PC-3 (cell line): ENCODE data around the gene RSF1. TPM values are rescaled to one million over a fixed set of nuclear protein-coding genes. Genes with fewer than 3 reads are reported as not detected.

Experiments
- ATAC-seq: fragments of 200-7000 bp; cut with Tn5 transposase; 2 replicates; pipeline ENCODE4 v1.9.1; 2020; ENCODE audit warnings: mild to moderate bottlenecking, moderate library complexity
- BruUV-seq: library from RNA; stranded (reverse); fragments of 400-500 nt; replicated peaks from 2 replicates; lab custom pipeline; 2021; lab: Mats Ljungman, UMichigan
- CTCF ChIA-PET: fragments of 300-600 bp; sonication (Branson Sonifier 250); formaldehyde crosslinking; loops from one replicate; lab custom pipeline; 2022; ENCODE audit warnings: antibody characterized with exemption; lab: Charles Lee
- POLR2A ChIA-PET: fragments of 300-600 bp; sonication (Branson Sonifier 250); formaldehyde crosslinking; loops from one replicate; lab custom pipeline; 2022; ENCODE audit warnings: antibody characterized with exemption; ENCODE audit not compliant: unreplicated experiment; lab: Charles Lee
- DNase-seq: peaks from one replicate; pipeline ENCODE4 v3.0.0-alpha.2; 2015
- H2AFZ ChIP-seq: fragments of 300-600 bp; sonication (generic); 2 replicates; pipeline ENCODE4 v1.6.0; 2016; ENCODE audit warnings: antibody characterized with exemption, low read length
- H3F3A ChIP-seq: fragments of 300-600 bp; sonication (generic); one replicate; pipeline ENCODE4 v1.6.0; 2017; ENCODE audit warnings: antibody characterized with exemption, low read length, control low read depth, mild to moderate bottlenecking; ENCODE audit not compliant: unreplicated experiment
- H3K27ac ChIP-seq: fragments of 300-600 bp; sonication (generic); 2 replicates; pipeline ENCODE4 v1.5.1; 2016; ENCODE audit warnings: mild to moderate bottlenecking, low read length
- H3K27me3 ChIP-seq: fragments of 300-600 bp; sonication (generic); 2 replicates; pipeline ENCODE4 v1.6.1; 2016; ENCODE audit warnings: low read length, mixed read lengths
- H3K36me3 ChIP-seq: fragments of 300-600 bp; sonication (generic); 2 replicates; pipeline ENCODE4 v1.6.1; 2016; ENCODE audit warnings: low read depth, mixed run types, low read length, mixed read lengths
- H3K4me1 ChIP-seq: fragments of 300-600 bp; sonication (generic); 2 replicates; pipeline ENCODE4 v1.5.1; 2016; ENCODE audit warnings: low read length; ENCODE audit not compliant: insufficient read depth
- H3K4me2 ChIP-seq: fragments of 300-600 bp; sonication (generic); 2 replicates; pipeline ENCODE4 v1.6.0; 2016; ENCODE audit warnings: low read length
- H3K4me3 ChIP-seq: fragments of 300-600 bp; sonication (generic); 2 replicates; pipeline ENCODE4 v1.5.1; 2016; ENCODE audit warnings: mild to moderate bottlenecking, low read length, mixed read lengths
- H3K79me2 ChIP-seq: fragments of 300-600 bp; sonication (generic); 2 replicates; pipeline ENCODE4 v1.6.1; 2017; ENCODE audit warnings: low read length, mixed read lengths
- H3K9ac ChIP-seq: fragments of 300-600 bp; sonication (generic); 2 replicates; pipeline ENCODE4 v1.6.0; 2016; ENCODE audit warnings: mild to moderate bottlenecking, low read length
- H3K9me2 ChIP-seq: fragments of 300-600 bp; sonication (generic); replicated peaks from 2 replicates; pipeline ENCODE4 v1.6.1; 2016; ENCODE audit warnings: mixed run types, low read length, mixed read lengths
- H3K9me3 ChIP-seq: fragments of 300-600 bp; sonication (generic); 2 replicates; pipeline ENCODE4 v1.6.1; 2016; ENCODE audit warnings: low read length, mixed read lengths
- H4K20me1 ChIP-seq: fragments of 300-600 bp; sonication (generic); 2 replicates; pipeline ENCODE4 v1.6.1; 2016; ENCODE audit warnings: low read length, mixed read lengths
- CTCF ChIP-seq: fragments of 300-600 bp; sonication (generic); conservative IDR thresholded peaks from 2 replicates; pipeline ENCODE4 v1.5.1; 2017; ENCODE audit warnings: antibody characterized with exemption, low read depth, mild to moderate bottlenecking, low read length
- EZH2 ChIP-seq: fragments of 300-600 bp; sonication (generic); IDR thresholded peaks from one replicate; pipeline ENCODE4 v1.6.1; 2017; ENCODE audit warnings: antibody characterized with exemption, mild to moderate bottlenecking, low read length; ENCODE audit not compliant: unreplicated experiment
- EZH2phosphoT487 ChIP-seq: fragments of 300-600 bp; sonication (generic); IDR thresholded peaks from 2 replicates; pipeline ENCODE4 v1.6.1; 2018; ENCODE audit warnings: mild to moderate bottlenecking, antibody characterized with exemption, low read length, borderline replicate concordance
- intact Hi-C: fragments of 100-400 bp; cut with micrococcal nuclease; formaldehyde crosslinking; loops from 2 replicates; pipeline ENCODE4 v1.9.0; 2023
- total RNA-seq: library from RNA; depleted of rRNA; stranded (reverse); fragments of >200 nt; gene quantifications from 2 replicates; pipeline ENCODE4 v1.2.3, GENCODE V29; 2014

The RSF1 gene
- total RNA-seq, 1 experiment from 2014 or later: 30.0 TPM

DNA sequence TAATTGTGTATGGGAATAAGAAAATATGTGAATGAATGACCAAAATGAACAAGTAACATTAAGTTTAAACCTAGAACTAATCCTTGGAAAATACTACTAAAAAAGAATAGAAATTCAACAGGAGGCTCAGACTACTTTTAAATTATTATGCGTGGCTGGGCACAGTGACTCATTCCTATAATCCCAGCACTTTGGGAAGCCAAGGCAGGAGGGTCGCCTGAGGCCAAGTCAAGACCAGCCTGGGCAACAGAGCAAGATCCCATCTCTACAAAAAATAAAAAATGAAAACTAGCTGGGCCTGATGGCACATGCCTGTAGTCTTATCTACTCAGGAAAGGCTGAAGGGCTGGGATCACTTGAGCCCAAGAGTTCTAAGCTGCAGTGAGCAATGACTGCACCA lies 97.5 kb downstream of the RSF1 start:
- intact Hi-C loops: no loop called here
- POLR2A ChIA-PET: no interaction called here

DNA sequence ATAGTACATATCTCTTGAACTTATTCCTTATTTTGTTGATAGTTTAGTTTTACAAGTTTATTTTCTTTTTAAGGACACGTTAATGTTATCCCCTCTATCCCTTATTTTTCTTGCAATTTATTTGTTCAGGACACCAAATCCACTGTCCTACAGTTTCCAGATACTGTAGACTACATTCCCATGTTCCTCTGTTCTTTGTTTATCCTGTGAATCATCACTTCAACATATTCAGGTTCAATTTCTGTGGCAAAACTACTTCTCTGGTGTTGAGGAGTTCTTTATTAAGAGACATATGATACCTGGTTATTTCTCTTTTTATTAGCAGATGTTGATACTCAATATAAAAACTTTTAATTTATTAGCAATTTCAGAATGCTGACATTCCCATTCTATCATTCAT lies 110.2 kb downstream of the RSF1 start:
- CTCF ChIA-PET: no interaction called here
- no TSS peak for BruUV-seq
- POLR2A ChIA-PET: no interaction called here
- Histone ChIP-seq H3K27ac (peak overlapping the region; percentile 23), H4K20me1 (no peaks in the 10 kb centered on the region), H3K36me3 (no peaks in the 10 kb centered on the region), H3F3A (no peaks in the 10 kb centered on the region), H3K4me1 (peaks cover 28% of the 10 kb centered on the region), H3K9me2 (no peaks in the 10 kb centered on the region), H3K27me3 (no peaks in the 10 kb centered on the region), H2AFZ (no peak overlapping the region), H3K9me3 (no peaks in the 10 kb centered on the region), H3K4me3 (no peak overlapping the region), H3K79me2 (no peaks in the 10 kb centered on the region), H3K9ac (no peak overlapping the region), H3K4me2 (peak overlapping the region; percentile 21; the same call in 1 of the 2 replicates)
- TF ChIP-seq EZH2: no peak
- no peak for TF ChIP-seq EZH2phosphoT487
- TF ChIP-seq CTCF: no peak
- DNase-seq (peak; percentile 64), ATAC-seq (peak; percentile 74)
- intact Hi-C loops: no loop called here

More for the DNA sequence above, 97.5 kb downstream of the RSF1 start:
- Histone ChIP-seq H3K36me3 (peaks cover 2% of the 10 kb centered on the region; the same call in 1 of the 2 replicates), H3K9me3 (no peaks in the 10 kb centered on the region), H3K9ac (no peak overlapping the region), H3K27me3 (no peaks in the 10 kb centered on the region), H3K79me2 (no peaks in the 10 kb centered on the region), H3K27ac (no peak overlapping the region), H3K9me2 (no peaks in the 10 kb centered on the region), H4K20me1 (no peaks in the 10 kb centered on the region), H3K4me3 (no peak overlapping the region), H3K4me1 (no peaks in the 10 kb centered on the region), H2AFZ (no peak overlapping the region), H3K4me2 (no peak overlapping the region), H3F3A (no peaks in the 10 kb centered on the region)
- DNase-seq: no peak
- no peak for TF ChIP-seq EZH2phosphoT487
- no peak for TF ChIP-seq CTCF
- no peak for TF ChIP-seq EZH2
- CTCF ChIA-PET: no interaction called here
- BruUV-seq: no TSS peak
- ATAC-seq: no peak

GRCh38 chr11:77705876-77706579 lies 114.5 kb downstream of the RSF1 start:
- POLR2A ChIA-PET: interaction anchor here (0.6 kb wide), 1 partner anchor 13 kb away, joined by 5 read pairs; no protein-coding TSS in a partner anchor
- CTCF ChIA-PET: interaction anchor here (1.1 kb wide), 1 partner anchor 289 kb away, joined by 3 read pairs; no protein-coding TSS in a partner anchor
- peak overlapping the region; percentile 81 for H3K27ac ChIP-seq

More at GRCh38 chr11:77705876-77706579, 114.5 kb downstream of the RSF1 start:
- no peaks in the 10 kb centered on the region for H3K79me2 ChIP-seq
- no peaks in the 10 kb centered on the region for H3K9me2 ChIP-seq
- H3K9ac ChIP-seq: no peak overlapping the region
- peaks cover 16% of the 10 kb centered on the region for H3K36me3 ChIP-seq
- no peak overlapping the region for H2AFZ ChIP-seq
- H3K9me3 ChIP-seq: no peaks in the 10 kb centered on the region
- peak overlapping the region; percentile 49 for H3K4me2 ChIP-seq
- peaks cover 38% of the 10 kb centered on the region for H3K4me1 ChIP-seq
- no peaks in the 10 kb centered on the region for H3F3A ChIP-seq
- no peak for TF ChIP-seq CTCF
- no peak for TF ChIP-seq EZH2phosphoT487
- TF ChIP-seq EZH2: no peak
- no TSS peak for BruUV-seq
- ATAC-seq (no peak), DNase-seq (no peak)
- H4K20me1 ChIP-seq: 0 out of 2 replicates have a peak, but pooled peaks cover 5% of the 10 kb centered on the region
- H3K4me3 ChIP-seq: no peak overlapping the region
- intact Hi-C loops: no loop called here
- H3K27me3 ChIP-seq: no peaks in the 10 kb centered on the region
